ENCODE results near the gene ZNF292. TPM values are rescaled to one million over a fixed set of nuclear protein-coding genes. Genes with fewer than 3 reads are reported as not detected.

The ZNF292 gene
- total and polyA plus RNA-seq, 2 donors (not counting 1 experiment from before 2014, with no cell fraction given) = 10.1 to 84.1 TPM

GRCh38 chr6:87259791-87260190 lies 104.4 kb downstream of the ZNF292 start:
- Mint-ChIP-seq H3K27me3 (no peaks in the 10 kb centered on the region), H3K9me3 (ENCODE audit: insufficient read depth) (no peaks in the 10 kb centered on the region), H3K27ac (no peak overlapping the region), H3K4me3 (no peak overlapping the region), H3K4me1 (peaks cover 14% of the 10 kb centered on the region)
- Histone ChIP-seq H3K27me3 (replicated peaks in 1 of 4; ENCODE audit: control extremely low read depth in 1 of 4, control insufficient read depth in 3 of 4, insufficient read depth in 4 of 4, low read length in 3 of 4) (no peaks in the 10 kb centered on the region), H3K36me3 (replicated peaks in 1 of 2; ENCODE audit: control extremely low read depth in 1 of 2, control insufficient read depth in 1 of 2, extremely low read depth in 1 of 2, insufficient read depth in 2 of 2, low read length in 1 of 2) (peaks cover 1 to 25% of the 10 kb centered on the region in 2 experiments), H3K4me1 (ENCODE audit: control insufficient read depth in 2 of 2, insufficient read depth in 2 of 2, low read length in 2 of 2) (no peaks in the 10 kb centered on the region), H3K9me3 (ENCODE audit: control extremely low read depth in 1 of 3, control insufficient read depth in 2 of 3, insufficient read depth in 1 of 3, low read length in 2 of 3) (no peaks in the 10 kb centered on the region), H4K20me1 (ENCODE audit: control insufficient read depth, insufficient read depth, low read length, poor library complexity, severe bottlenecking) (no peaks in the 10 kb centered on the region), H3K79me2 (ENCODE audit: control insufficient read depth, insufficient read depth, low read length) (no peaks in the 10 kb centered on the region), H3K27ac (ENCODE audit: low read length in 2 of 2) (no peak overlapping the region), H3K4me3 (ENCODE audit: control extremely low read depth in 1 of 5, extremely low read depth in 1 of 5, insufficient read depth in 1 of 5, low read depth in 2 of 5, low read length in 4 of 5) (no peak overlapping the region), H2AFZ (ENCODE audit: insufficient read depth, low read depth, low read length, poor library complexity, severe bottlenecking) (no peak overlapping the region), H3K4me2 (replicated peaks; ENCODE audit: low read depth, low read length, poor library complexity, severe bottlenecking) (no peak overlapping the region), H3K9ac (ENCODE audit: low read length) (no peak overlapping the region)
- no peak for ATAC-seq (ENCODE audit: low read depth)
- ChIA-PET CTCF (no interaction called here), POLR2A (no interaction called here)
- no peak for TF ChIP-seq CTCF (IDR thresholded peaks at IDR 0.05)
- no peak for TF ChIP-seq EZH2 (IDR thresholded peaks at IDR 0.05; ENCODE audit: borderline replicate concordance, insufficient read depth, low read depth, low read length, poor library complexity, severe bottlenecking)
- 100% methylated on average over 1 of the region's 7 CpGs for whole genome bisulfite sequencing (ENCODE audit: insufficient coverage)
- intact Hi-C loops (cut with micrococcal nuclease) = no loop called here
- no peak for DNase-seq

DNA sequence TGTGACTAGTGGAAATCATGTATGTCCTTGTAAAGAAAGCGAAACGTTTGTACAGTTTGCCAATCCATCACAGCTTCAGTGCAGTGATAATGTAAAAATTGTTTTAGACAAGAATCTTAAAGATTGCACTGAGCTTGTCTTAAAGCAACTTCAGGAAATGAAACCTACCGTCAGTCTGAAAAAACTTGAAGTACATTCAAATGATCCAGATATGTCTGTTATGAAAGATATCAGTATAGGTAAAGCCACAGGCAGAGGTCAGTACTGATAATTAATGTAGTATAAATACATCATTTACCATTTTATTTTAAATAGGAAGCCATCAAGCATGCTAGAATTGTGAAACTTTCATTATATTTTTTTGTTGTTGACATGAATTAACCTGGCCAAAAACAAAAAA lies 106.2 kb downstream of the ZNF292 start:
- Mint-ChIP-seq H3K27ac (no peak overlapping the region), H3K9me3 (ENCODE audit: insufficient read depth) (no peaks in the 10 kb centered on the region), H3K27me3 (no peaks in the 10 kb centered on the region), H3K4me1 (peaks cover 14% of the 10 kb centered on the region), H3K4me3 (no peak overlapping the region)
- POLR2A ChIA-PET = no interaction called here
- peaks cover 0 to 9% of the 10 kb centered on the region in 2 experiments for H3K36me3 ChIP-seq (replicated peaks in 1 of 2; ENCODE audit: control extremely low read depth in 1 of 2, control insufficient read depth in 1 of 2, extremely low read depth in 1 of 2, insufficient read depth in 2 of 2, low read length in 1 of 2)
- no peaks in the 10 kb centered on the region for H3K27me3 ChIP-seq (replicated peaks in 1 of 4; ENCODE audit: control extremely low read depth in 1 of 4, control insufficient read depth in 3 of 4, insufficient read depth in 4 of 4, low read length in 3 of 4)
- no peak overlapping the region for H3K27ac ChIP-seq (ENCODE audit: low read length in 2 of 2)
- no peaks in the 10 kb centered on the region for H3K79me2 ChIP-seq (ENCODE audit: control insufficient read depth, insufficient read depth, low read length)
- CTCF ChIA-PET = interaction anchor here (0.7 to 1.1 kb wide), 2 partner anchors 37 to 131 kb away, joined by 3 read pairs; no protein-coding TSS in a partner anchor
- no peaks in the 10 kb centered on the region for H3K9me3 ChIP-seq (ENCODE audit: control extremely low read depth in 1 of 3, control insufficient read depth in 2 of 3, insufficient read depth in 1 of 3, low read length in 2 of 3)
- 80% methylated on average over 2 of the region's 3 CpGs for WGBS (ENCODE audit: insufficient coverage)
- no peaks in the 10 kb centered on the region for H3K4me1 ChIP-seq (ENCODE audit: control insufficient read depth in 2 of 2, insufficient read depth in 2 of 2, low read length in 2 of 2)
- H2AFZ ChIP-seq (ENCODE audit: insufficient read depth, low read depth, low read length, poor library complexity, severe bottlenecking) = no peak overlapping the region
- H3K9ac ChIP-seq (ENCODE audit: low read length) = no peak overlapping the region
- no peak overlapping the region for H3K4me3 ChIP-seq (ENCODE audit: control extremely low read depth in 1 of 5, extremely low read depth in 1 of 5, insufficient read depth in 1 of 5, low read depth in 2 of 5, low read length in 4 of 5)
- intact Hi-C loops (cut with micrococcal nuclease) = no loop called here
- ATAC-seq (ENCODE audit: low read depth) = no peak
- H4K20me1 ChIP-seq (ENCODE audit: control insufficient read depth, insufficient read depth, low read length, poor library complexity, severe bottlenecking) = no peaks in the 10 kb centered on the region
- TF ChIP-seq CTCF (IDR thresholded peaks at IDR 0.05) = no peak
- no peak for TF ChIP-seq EZH2 (IDR thresholded peaks at IDR 0.05; ENCODE audit: borderline replicate concordance, insufficient read depth, low read depth, low read length, poor library complexity, severe bottlenecking)
- DNase-seq = no peak
- H3K4me2 ChIP-seq (replicated peaks; ENCODE audit: low read depth, low read length, poor library complexity, severe bottlenecking) = no peak overlapping the region

All from B cell (primary cell).